Measurements from ENCODE around the gene SH3RF3. TPM values are rescaled to one million over a fixed set of nuclear protein-coding genes. Genes with fewer than 3 reads are reported as not detected.

Gene SH3RF3
- total RNA-seq, 2 donors from 2014 or later: 1.4 to 17.0 TPM

DNA sequence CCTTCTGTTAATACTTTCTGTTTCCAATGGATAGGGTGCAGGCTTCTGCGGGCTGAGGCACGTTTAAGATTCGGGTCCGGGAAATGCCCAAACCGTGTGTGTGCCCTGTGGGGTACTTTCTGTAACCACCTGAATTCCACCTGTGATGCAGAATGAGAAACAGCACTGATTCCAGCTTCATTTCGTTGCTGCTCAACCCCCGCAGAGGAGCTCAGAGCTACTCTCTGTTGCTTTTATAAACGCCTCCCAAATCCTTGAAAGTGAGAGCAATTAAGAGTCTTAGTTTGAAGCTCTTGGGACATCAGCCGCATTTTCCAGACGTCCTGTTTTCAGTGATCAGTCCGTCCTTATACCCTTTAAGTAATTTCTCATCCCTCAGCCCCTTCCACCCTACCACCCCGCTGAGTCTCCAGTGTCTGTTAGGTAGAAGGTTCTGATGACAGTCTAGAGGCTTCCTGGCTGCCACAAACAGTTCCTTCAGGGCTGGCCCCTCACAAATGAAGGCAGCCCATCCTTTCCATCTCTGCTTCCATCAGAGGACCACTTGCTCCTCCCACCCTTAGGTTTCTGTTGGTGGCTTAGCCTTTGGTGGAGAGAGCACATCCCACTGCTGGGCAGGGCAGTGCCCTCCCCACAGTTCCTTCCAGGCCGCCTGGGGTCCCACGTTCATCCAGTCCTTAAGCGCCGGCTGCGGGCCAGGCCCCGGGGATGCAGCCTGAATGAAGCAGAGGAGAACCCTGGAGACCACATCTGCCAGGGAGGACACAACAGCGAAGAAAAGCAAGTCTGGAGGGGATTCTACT, 254.7 kb downstream of the SH3RF3 start:
- 82% methylated on average over 19 of the region's 19 CpGs for WGBS
- DNase-seq (ENCODE audit: low spot score): no peak
- Histone ChIP-seq H3K27ac (no peak overlapping the region), H3K9me3 (no peaks in the 10 kb centered on the region), H3K36me3 (no peaks in the 10 kb centered on the region), H3K4me1 (replicated peaks) (no peaks in the 10 kb centered on the region), H3K27me3 (replicated peaks; ENCODE audit: insufficient read depth) (no peaks in the 10 kb centered on the region), H3K4me3 (no peak overlapping the region)
- TF ChIP-seq POLR2AphosphoS5 (IDR thresholded peaks at IDR 0.05) (no peak), POLR2A (IDR thresholded peaks at IDR 0.05) (no peak)
- TF ChIP-seq, protein P1, sequence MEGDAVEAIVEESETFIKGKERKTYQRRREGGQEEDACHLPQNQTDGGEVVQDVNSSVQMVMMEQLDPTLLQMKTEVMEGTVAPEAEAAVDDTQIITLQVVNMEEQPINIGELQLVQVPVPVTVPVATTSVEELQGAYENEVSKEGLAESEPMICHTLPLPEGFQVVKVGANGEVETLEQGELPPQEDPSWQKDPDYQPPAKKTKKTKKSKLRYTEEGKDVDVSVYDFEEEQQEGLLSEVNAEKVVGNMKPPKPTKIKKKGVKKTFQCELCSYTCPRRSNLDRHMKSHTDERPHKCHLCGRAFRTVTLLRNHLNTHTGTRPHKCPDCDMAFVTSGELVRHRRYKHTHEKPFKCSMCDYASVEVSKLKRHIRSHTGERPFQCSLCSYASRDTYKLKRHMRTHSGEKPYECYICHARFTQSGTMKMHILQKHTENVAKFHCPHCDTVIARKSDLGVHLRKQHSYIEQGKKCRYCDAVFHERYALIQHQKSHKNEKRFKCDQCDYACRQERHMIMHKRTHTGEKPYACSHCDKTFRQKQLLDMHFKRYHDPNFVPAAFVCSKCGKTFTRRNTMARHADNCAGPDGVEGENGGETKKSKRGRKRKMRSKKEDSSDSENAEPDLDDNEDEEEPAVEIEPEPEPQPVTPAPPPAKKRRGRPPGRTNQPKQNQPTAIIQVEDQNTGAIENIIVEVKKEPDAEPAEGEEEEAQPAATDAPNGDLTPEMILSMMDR (IDR thresholded peaks at IDR 0.05): no peak
- intact Hi-C loops (cut with DNase I): no loop called here

DNA sequence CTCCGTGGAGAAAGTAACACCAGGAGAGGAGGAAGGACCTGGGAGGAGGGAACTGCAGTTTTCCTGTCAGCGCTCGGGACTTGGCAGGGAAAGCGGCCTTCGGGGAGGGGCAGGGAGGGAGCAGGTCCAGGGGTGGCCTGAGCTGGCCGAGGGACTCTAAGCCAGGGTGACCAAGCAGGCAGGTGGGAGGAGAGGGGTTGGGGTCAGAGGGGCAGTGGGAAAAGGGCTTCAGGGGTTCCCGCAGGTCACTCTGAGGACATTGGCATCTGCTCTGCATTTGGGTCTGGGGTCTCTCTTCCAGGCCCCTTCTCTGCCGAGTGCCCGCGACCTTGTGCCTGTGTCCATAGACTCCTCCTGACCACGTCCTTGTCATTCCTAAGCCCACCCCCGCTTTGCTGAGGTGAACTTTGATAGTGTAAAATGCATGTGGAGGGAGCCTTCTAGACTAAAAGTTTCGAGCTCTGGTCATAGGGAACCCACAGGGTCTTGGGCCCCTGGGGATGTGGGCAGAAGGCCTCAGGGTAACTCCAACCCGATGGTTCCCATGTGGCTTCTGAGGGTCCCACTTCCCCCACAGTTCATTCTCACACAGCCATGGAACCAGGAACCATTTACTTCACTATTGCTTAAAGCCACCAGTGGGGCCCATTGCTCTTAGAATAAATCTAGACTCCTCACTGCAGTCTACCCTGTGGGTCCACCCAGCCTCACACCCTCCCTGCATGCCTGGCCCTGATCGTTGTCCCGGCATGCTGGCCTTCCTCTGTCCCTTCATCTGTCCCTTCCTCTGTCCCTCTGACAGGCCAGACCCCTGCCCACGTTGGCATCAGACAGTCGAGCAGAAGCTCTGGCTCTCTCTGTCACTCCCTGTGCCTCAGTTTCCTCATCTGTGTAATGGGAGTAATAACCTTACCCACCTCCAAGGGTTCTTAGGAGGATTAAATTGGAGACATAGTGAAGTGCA, 255.6 kb downstream of the SH3RF3 start:
- no peak for DNase-seq (ENCODE audit: low spot score)
- H3K36me3 ChIP-seq: no peaks in the 10 kb centered on the region
- WGBS: 86% methylated on average over 18 of the region's 18 CpGs
- TF ChIP-seq POLR2AphosphoS5 (IDR thresholded peaks at IDR 0.05): no peak
- TF ChIP-seq, protein P1 (IDR thresholded peaks at IDR 0.05): no peak
- no peak for TF ChIP-seq POLR2A (IDR thresholded peaks at IDR 0.05)
- no peaks in the 10 kb centered on the region for H3K9me3 ChIP-seq
- H3K27me3 ChIP-seq (replicated peaks; ENCODE audit: insufficient read depth): no peaks in the 10 kb centered on the region
- H3K4me1 ChIP-seq (replicated peaks): no peaks in the 10 kb centered on the region
- no peak overlapping the region for H3K4me3 ChIP-seq
- no peak overlapping the region for H3K27ac ChIP-seq
- intact Hi-C loops (cut with DNase I): no loop called here

DNA sequence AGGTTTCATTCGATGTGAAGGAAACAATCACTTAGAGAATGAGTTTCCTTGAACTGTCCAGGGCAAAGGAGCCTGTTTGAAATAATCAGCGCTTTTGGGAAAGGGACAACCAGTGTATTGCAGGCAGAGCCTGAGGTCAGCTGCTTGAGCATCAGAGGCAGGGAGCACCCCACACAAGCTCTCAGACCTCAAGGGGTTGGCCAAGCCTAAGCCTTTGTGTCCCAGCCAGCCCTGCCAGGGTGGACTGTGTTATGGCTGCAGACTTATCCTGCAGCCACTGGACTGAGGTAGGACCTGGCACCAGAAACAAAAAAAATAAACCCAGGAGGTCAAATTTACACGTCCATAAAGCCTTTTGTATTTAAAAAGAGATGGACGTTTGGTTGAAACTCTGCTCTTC, 256.5 kb downstream of the SH3RF3 start:
- Histone ChIP-seq H3K4me3 (no peak overlapping the region), H3K4me1 (replicated peaks) (no peaks in the 10 kb centered on the region), H3K36me3 (no peaks in the 10 kb centered on the region), H3K27me3 (replicated peaks; ENCODE audit: insufficient read depth) (no peaks in the 10 kb centered on the region), H3K27ac (no peak overlapping the region), H3K9me3 (no peaks in the 10 kb centered on the region)
- TF ChIP-seq POLR2A (IDR thresholded peaks at IDR 0.05): no peak
- TF ChIP-seq POLR2AphosphoS5 (IDR thresholded peaks at IDR 0.05): no peak
- TF ChIP-seq, protein P1 (IDR thresholded peaks at IDR 0.05): no peak
- intact Hi-C loops (cut with DNase I): no loop called here
- 78% methylated on average over 4 of the region's 4 CpGs for WGBS
- DNase-seq (ENCODE audit: low spot score): no peak

DNA sequence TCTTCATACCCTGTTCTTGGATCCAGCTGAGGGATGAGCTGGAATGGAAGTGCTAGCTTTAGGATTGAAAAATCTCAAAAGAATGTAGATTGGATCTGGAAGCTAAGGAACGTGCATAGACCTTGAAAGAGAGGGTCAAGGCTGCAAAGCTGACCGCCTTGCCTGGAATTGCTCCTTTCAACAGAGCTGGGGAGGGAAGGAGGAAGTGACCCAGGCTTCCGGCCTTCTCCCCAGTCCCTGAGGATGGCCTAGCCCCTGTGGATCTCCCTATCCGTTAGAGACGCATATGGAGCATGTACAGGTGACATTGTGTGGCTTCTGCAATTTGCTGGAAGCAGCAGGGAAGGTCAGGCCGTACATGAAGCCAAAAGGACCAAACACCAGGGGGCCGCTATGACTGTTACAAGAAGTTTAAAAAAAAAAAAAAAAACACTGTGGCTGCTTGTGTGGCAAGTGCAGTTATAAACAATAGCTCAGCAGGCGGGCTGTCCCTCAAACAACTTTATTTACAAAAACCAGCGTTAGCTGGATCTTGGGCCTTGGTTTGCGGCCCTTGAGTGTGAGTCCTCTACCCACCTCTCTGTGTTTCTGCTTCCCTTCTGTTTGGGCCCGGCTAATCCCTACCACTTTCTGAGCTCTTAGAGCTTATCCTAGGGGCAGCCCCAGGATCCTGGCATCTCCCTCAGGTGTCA, 257.1 kb downstream of the SH3RF3 start:
- Histone ChIP-seq H3K4me1 (replicated peaks) (no peaks in the 10 kb centered on the region), H3K27ac (no peak overlapping the region), H3K9me3 (no peaks in the 10 kb centered on the region), H3K36me3 (no peaks in the 10 kb centered on the region), H3K27me3 (replicated peaks; ENCODE audit: insufficient read depth) (no peaks in the 10 kb centered on the region), H3K4me3 (no peak overlapping the region)
- WGBS: 95% methylated on average over 11 of the region's 11 CpGs
- intact Hi-C loops (cut with DNase I): no loop called here
- TF ChIP-seq, protein P1 (IDR thresholded peaks at IDR 0.05): no peak
- TF ChIP-seq POLR2A (IDR thresholded peaks at IDR 0.05) (no peak), POLR2AphosphoS5 (IDR thresholded peaks at IDR 0.05) (no peak)
- no peak for DNase-seq (ENCODE audit: low spot score)
